HepG2 (cell line): ENCODE measurements around the gene TNFRSF18. TPM values are rescaled to one million over a fixed set of nuclear protein-coding genes. Genes with fewer than 3 reads are reported as not detected.

Source experiments
- ARNT2 ChIP-seq: sonication (generic); formaldehyde crosslinking; IDR thresholded peaks from 2 replicates; pipeline ENCODE4 v1.8.0; 2022; ENCODE audit warnings: mild to moderate bottlenecking, low read depth, missing genetic modification reagents, moderate library complexity
- CBX1 ChIP-seq: IDR thresholded peaks from one replicate; pipeline ENCODE4 v1.6.1; 2016; ENCODE audit warnings: antibody characterized with exemption, low read depth
- FOXC1 ChIP-seq: sonication (generic); formaldehyde crosslinking; IDR thresholded peaks from 2 replicates; pipeline ENCODE4 v1.8.0; 2022; ENCODE audit warnings: mild to moderate bottlenecking, missing genetic modification reagents, borderline replicate concordance
- FOXJ3 ChIP-seq: sonication (generic); formaldehyde crosslinking; IDR thresholded peaks from 2 replicates; pipeline ENCODE4 v1.4.0; 2020; ENCODE audit warnings: missing genetic modification reagents, mild to moderate bottlenecking, borderline replicate concordance
- FOXK1 ChIP-seq: sonication (generic); formaldehyde crosslinking; IDR thresholded peaks from 2 replicates; pipeline ENCODE4 v1.4.0; 2020; ENCODE audit warnings: low read depth, missing genetic modification reagents, borderline replicate concordance
- GLI4 ChIP-seq: sonication (generic); formaldehyde crosslinking; IDR thresholded peaks from 2 replicates; pipeline ENCODE4 v1.5.1; 2020; ENCODE audit warnings: missing genetic modification reagents, mild to moderate bottlenecking, moderate library complexity, borderline replicate concordance
- KLF13 ChIP-seq: sonication (generic); formaldehyde crosslinking; IDR thresholded peaks from 2 replicates; pipeline ENCODE4 v1.4.0; 2020; ENCODE audit warnings: mild to moderate bottlenecking, missing genetic modification reagents
- MAZ ChIP-seq, 2 experiments: sonication (generic) in 1 of 2; formaldehyde crosslinking in 1 of 2; IDR thresholded peaks; 2 replicates each; pipeline versions ENCODE4 v1.5.0 to v1.6.1; 2012 to 2020; ENCODE audit warnings: low read depth in 2 of 2, mild to moderate bottlenecking in 2 of 2, borderline replicate concordance in 1 of 2, improper control_type of control experiment in 1 of 2, low read length in 1 of 2, missing genetic modification reagents in 1 of 2, moderate library complexity in 1 of 2
- PHB2 ChIP-seq: fragments of 450-650 bp; IDR thresholded peaks from 2 replicates; pipeline ENCODE4 v1.6.1; 2018; ENCODE audit not compliant: partially characterized antibody
- RELA ChIP-seq: sonication (generic); formaldehyde crosslinking; IDR thresholded peaks from 2 replicates; pipeline ENCODE4 v1.4.0; 2020; ENCODE audit warnings: missing genetic modification reagents
- TAF15 ChIP-seq: fragments of 200-400 bp; formaldehyde crosslinking; IDR thresholded peaks from one replicate; pipeline ENCODE4 v1.6.1; 2018; ENCODE audit warnings: mild to moderate bottlenecking, low read depth, low read length; ENCODE audit not compliant: poor library complexity, severe bottlenecking
- ZNF101 ChIP-seq: sonication (generic); formaldehyde crosslinking; IDR thresholded peaks from 2 replicates; pipeline ENCODE4 v1.4.0; 2020; ENCODE audit warnings: mild to moderate bottlenecking, low read depth, missing genetic modification reagents, borderline replicate concordance
- ZNF747 ChIP-seq: sonication (generic); formaldehyde crosslinking; IDR thresholded peaks from 2 replicates; pipeline ENCODE4 v1.8.1; 2023; ENCODE audit warnings: missing genetic modification reagents, mild to moderate bottlenecking, borderline replicate concordance
- ZSCAN22 ChIP-seq: sonication (generic); formaldehyde crosslinking; IDR thresholded peaks from 2 replicates; pipeline ENCODE4 v1.4.0; 2020; ENCODE audit warnings: mild to moderate bottlenecking, missing genetic modification reagents
- polyA plus RNA-seq, 8 experiments: library from polyadenylated mRNA; depleted of rRNA in 3 of 8; stranded (reverse) in 7 of 8; unstranded in 1 of 8; fragments of >200 nt; fragmentation: Illumina TruSeq in 4 of 8; extraction: Trizol in 4 of 8; gene quantifications; 2 replicates each; pipeline versions ENCODE4 v1.2.1 to v1.2.3, GENCODE V29; 2011 to 2016; ENCODE audit warnings: low read depth in 4 of 8, missing spikeins in 1 of 8, mixed read lengths in 1 of 8; ENCODE audit not compliant: insufficient read depth in 1 of 8
- total RNA-seq, 5 experiments: library from RNA; depleted of rRNA; stranded (reverse); fragments of >200 nt; fragmentation: Illumina TruSeq; extraction: Trizol; gene quantifications; 2 replicates each; pipeline ENCODE4 v1.2.3, GENCODE V29; 2016; ENCODE audit warnings: low read depth in 1 of 5
- TF ChIP-seq, protein P1 (sequence below): sonication (generic); formaldehyde crosslinking; IDR thresholded peaks from 2 replicates; pipeline ENCODE4 v1.4.0; 2020; ENCODE audit warnings: missing genetic modification reagents
- TF ChIP-seq, protein P2 (sequence below), 2 experiments: fragments of 450-650 bp in 1 of 2; sonication (generic) in 1 of 2; formaldehyde crosslinking in 1 of 2; IDR thresholded peaks; 2 replicates each; pipeline versions ENCODE4 v1.6.1 to v1.8.0; 2016 to 2022; ENCODE audit warnings: antibody characterized with exemption in 1 of 2, mild to moderate bottlenecking in 1 of 2, missing genetic modification reagents in 1 of 2

Gene TNFRSF18
- total and polyA plus RNA-seq, 2 of the 13 experiments (the other 11 are each of a cell fraction or from before 2014, with no cell fraction given) = not detected

DNA sequence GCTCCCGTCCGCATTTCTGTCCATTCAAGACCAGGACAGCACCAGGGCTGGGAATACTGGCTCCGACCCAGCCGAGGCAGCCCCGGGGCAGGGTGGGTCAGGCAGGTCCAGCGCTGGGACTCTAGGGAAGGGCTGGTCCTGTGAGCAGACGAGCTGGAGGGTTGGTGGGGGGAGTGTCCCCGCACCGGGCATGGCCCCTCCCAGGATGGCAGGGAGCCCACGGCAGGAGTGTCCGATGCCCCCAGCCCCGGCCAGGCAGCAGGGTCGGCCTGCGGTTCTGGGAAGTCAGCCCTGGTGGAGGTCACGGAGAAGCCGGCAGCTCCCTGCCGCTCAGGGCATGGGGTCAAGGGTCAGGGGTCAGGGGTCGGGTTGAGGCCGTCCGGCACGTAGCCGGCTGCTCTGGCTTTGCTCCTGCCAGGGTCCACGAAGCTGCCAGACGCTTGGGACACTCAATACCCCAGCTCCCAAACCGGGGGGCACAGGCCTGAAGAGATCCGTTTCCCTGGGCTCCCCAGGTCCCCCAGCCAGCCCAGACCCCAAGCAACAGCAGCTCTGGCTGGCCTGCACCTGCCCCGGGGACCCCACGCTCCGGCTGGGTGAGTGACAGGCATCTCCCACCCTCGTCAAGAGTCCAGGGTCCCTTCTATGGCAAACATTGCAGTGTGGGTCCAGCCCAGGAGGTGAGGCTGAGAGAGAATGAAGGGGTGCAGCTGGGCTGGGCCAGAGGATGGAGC lies 33.4 kb upstream of the TNFRSF18 start (continued):
- TF ChIP-seq GLI4 (CRISPR knock-in tag) (peak; percentile 40; the same call in 1 of the 2 replicates), TAF15 (no peak), ZNF747 (CRISPR knock-in tag) (no peak), MAZ (IDR thresholded peaks at IDR 0.05; ENCODE audit: borderline replicate concordance, low read depth, low read length) (no peak), MAZ (CRISPR knock-in tag; IDR thresholded peaks at IDR 0.05; ENCODE audit: low read depth) (peak; percentile 26; the same call in 1 of the 2 replicates), ZNF101 (CRISPR knock-in tag) (no peak), RELA (CRISPR knock-in tag) (no peak), ARNT2 (peak; percentile 67; the same call in 1 of the 2 replicates), CBX1 (no peak), FOXK1 (CRISPR knock-in tag) (no peak), FOXJ3 (CRISPR knock-in tag) (no peak), PHB2 (no peak), FOXC1 (CRISPR knock-in tag) (peak; percentile 71; the same call in 1 of the 2 replicates), KLF13 (CRISPR knock-in tag) (no peak), ZSCAN22 (CRISPR knock-in tag) (no peak)
- TF ChIP-seq, protein P1, sequence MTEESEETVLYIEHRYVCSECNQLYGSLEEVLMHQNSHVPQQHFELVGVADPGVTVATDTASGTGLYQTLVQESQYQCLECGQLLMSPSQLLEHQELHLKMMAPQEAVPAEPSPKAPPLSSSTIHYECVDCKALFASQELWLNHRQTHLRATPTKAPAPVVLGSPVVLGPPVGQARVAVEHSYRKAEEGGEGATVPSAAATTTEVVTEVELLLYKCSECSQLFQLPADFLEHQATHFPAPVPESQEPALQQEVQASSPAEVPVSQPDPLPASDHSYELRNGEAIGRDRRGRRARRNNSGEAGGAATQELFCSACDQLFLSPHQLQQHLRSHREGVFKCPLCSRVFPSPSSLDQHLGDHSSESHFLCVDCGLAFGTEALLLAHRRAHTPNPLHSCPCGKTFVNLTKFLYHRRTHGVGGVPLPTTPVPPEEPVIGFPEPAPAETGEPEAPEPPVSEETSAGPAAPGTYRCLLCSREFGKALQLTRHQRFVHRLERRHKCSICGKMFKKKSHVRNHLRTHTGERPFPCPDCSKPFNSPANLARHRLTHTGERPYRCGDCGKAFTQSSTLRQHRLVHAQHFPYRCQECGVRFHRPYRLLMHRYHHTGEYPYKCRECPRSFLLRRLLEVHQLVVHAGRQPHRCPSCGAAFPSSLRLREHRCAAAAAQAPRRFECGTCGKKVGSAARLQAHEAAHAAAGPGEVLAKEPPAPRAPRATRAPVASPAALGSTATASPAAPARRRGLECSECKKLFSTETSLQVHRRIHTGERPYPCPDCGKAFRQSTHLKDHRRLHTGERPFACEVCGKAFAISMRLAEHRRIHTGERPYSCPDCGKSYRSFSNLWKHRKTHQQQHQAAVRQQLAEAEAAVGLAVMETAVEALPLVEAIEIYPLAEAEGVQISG (CRISPR knock-in tag) = peak; percentile 33; the same call in 1 of the 2 replicates
- TF ChIP-seq, protein P2, sequence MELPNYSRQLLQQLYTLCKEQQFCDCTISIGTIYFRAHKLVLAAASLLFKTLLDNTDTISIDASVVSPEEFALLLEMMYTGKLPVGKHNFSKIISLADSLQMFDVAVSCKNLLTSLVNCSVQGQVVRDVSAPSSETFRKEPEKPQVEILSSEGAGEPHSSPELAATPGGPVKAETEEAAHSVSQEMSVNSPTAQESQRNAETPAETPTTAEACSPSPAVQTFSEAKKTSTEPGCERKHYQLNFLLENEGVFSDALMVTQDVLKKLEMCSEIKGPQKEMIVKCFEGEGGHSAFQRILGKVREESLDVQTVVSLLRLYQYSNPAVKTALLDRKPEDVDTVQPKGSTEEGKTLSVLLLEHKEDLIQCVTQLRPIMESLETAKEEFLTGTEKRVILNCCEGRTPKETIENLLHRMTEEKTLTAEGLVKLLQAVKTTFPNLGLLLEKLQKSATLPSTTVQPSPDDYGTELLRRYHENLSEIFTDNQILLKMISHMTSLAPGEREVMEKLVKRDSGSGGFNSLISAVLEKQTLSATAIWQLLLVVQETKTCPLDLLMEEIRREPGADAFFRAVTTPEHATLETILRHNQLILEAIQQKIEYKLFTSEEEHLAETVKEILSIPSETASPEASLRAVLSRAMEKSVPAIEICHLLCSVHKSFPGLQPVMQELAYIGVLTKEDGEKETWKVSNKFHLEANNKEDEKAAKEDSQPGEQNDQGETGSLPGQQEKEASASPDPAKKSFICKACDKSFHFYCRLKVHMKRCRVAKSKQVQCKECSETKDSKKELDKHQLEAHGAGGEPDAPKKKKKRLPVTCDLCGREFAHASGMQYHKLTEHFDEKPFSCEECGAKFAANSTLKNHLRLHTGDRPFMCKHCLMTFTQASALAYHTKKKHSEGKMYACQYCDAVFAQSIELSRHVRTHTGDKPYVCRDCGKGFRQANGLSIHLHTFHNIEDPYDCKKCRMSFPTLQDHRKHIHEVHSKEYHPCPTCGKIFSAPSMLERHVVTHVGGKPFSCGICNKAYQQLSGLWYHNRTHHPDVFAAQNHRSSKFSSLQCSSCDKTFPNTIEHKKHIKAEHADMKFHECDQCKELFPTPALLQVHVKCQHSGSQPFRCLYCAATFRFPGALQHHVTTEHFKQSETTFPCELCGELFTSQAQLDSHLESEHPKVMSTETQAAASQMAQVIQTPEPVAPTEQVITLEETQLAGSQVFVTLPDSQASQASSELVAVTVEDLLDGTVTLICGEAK (IDR thresholded peaks at IDR 0.05) = no peak
- TF ChIP-seq, protein P2 (CRISPR knock-in tag; IDR thresholded peaks at IDR 0.05) = peak; percentile 52; the same call in 1 of the 2 replicates
